DMS79 treated with DMSO at 0.1 percent for 48 hours (cell line): ENCODE results near the gene ITGA5.
A peak's percentile ranks its signal among the peaks of the same experiment; 100 is the strongest.

ENCODE experiments used
- DNase-seq: peaks from one replicate; lab custom pipeline; 2025; lab: John Stamatoyannopoulos, UW

The ITGA5 gene

DNA sequence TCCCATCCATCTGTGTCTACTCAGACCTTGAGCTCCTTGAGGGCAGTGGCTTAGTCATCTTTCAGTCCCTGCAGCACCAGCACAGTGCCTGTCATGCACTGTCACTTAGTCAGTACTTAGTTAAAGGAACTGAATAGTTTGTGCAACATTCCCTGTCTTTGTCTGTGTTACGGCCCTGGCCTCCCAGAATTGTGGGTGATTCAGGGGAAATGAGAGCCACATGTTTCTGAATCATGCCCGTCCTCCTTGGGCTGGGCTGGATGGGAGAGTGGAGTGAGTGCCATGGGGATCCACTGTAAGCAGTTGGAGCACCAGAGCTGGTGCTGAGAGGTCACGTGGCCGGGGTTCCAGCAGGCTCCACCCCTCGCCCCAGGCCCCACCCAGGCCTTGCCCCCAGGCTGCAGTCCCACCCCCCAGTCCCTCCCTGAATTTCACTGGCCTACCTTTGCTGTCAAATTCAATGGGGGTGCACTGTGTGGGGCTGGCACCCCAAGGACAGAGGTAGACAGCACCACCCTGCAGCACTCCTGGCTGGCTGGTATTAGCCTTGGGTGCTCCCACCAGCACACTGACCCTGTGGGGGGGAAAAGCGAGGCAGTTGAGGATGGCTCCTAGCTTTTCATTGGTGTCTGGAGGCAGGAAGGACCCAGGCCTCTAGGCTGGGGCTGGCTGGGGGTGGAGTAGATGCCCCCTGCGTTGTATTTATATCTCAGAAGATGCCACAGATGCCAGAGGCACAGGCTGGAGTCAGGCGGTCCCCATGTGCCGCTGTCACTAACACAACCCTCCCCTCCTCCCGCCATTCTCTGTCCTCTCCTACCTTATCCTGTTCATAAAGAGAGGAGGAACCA, 7.5 kb downstream of the ITGA5 start:
- DNase-seq, result no peak

DNA sequence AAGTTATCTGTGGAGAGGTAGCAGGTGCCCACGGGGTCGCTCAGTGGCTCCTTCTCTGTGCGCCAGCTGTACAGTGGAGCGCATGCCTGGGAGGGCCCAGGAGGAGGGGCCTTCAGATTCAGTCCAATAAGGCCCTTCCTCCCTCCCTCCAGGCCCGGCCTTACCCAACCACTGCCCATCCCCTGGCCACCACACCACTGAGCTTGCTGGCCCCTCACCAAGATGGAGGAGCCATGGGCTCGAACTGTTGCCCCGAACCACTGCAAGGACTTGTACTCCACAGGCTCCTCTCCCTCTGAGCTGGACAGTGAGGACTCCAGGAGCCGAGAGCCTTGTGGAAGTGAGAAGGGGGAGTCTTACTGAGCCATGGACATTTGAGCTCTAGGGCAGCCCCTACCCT, 9.8 kb downstream of the ITGA5 start:
- DNase-seq, result no peak

DNA sequence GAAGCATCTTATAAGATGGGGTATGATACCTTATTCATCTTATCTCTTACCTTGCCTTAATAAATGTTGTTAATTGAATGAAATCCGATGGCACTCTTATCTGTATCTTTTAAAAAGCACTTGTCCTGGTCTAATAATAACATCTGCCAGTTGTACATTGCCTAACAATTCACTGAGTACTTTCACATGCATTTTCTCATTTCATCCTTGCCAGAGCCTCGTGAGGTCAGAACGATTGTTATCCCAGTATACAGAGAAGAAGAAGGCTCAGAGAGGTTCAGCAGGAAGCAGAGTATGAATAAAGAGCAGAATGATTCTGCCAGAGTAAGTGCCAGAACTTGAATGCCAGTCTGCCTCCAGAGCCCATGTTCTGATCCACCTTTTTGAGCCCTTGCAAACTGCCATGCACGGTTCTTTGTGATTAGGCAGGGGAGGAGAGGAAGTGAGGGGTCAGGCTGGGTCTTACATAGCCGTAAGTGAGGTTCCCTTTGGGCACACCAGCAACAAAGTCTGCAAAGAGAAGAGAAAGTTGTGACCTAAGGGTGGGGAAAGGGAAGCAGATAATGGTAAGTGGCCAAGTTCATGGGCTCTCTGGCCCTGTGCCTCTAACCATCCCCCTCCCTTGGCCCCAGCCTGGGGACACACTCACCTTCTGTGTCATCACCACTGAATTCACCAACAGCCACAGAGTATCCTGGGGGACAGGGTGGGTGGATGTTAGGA, 11.7 kb downstream of the ITGA5 start:
- no peak for DNase-seq

DNA sequence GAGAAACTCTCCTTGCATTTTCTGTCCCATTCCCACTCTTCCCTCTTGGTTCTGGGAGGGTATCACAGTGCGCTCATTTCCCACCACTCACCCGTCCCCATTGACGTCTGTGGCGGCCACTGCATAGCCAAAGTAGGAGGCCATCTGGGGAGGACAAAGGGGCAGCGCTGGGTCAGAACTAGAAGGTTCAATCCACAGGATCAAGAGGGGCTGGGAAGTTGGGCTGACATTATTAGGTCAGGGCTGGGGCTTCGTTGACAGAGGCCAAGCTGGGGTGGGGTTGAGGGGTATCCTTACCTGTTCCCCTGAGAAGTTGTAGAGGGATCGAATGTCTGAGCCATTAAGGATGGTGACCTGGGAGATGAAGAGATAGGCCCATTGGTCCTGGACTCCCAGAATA, 13.5 kb downstream of the ITGA5 start:
- DNase-seq, result no peak

DNA sequence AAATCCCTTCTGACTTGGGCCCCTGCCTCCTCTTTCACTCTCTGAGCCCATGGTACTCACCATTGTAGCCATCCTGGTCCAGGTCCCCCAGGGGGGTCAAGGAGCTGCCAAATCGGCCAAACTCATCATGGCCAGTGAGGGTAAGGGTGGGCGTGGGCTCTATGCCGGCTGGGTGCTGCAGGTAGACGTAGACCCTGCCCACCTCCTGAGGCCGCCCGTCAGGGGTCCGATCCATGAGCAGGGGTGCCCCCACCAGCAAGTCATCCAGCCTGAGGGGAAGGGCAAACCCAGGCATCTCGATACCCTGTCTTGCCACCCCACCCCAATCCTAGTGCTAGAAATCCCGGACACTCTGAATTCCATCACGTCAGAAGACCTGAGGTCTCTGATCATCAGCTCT, 14.0 kb downstream of the ITGA5 start:
- DNase-seq, result no peak

DNA sequence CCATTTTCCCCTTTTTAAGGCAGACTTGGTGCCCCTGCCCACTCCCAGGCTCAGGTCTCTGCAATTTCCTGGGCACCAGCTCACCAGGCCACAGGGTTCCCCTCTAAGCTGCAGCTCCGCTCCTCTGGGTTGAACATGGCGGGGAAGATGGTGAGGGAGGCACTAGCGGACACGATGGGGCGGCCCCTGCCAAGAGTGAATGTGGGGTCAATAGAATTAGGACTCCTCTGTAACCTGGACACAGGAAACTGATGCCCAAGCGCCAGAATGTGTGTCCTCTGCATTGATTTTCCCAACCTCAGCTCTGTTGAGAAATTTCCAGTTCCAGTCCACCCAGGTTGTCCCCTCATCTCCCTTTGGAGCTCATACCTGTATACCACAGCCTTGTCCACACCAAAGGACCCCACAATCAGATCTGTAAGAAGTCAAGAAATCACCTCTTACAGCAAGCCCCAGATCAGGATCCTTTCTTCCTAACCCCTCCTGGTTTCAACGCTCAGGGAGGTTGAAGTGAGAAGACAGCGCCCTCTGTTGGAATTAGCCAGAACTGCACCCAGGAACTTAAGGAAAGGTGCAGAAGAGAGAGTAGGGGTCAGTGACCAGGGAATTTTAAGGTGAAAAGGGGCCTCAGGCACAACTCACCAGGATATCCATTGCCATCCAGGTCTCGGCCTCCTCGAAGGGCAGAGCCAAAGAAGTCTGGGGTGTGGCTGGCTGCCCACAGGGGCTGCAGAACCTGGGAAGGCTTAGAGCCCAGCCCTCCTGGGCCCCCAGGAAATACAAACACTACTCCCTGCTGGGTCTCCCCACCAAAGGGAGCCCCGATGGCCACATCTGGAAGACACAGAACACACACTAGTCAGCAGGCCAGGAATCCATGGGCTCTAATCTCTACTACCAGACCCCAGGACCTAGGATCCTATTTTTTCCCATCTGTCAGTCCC, 14.7 kb downstream of the ITGA5 start:
- no peak for DNase-seq

DNA sequence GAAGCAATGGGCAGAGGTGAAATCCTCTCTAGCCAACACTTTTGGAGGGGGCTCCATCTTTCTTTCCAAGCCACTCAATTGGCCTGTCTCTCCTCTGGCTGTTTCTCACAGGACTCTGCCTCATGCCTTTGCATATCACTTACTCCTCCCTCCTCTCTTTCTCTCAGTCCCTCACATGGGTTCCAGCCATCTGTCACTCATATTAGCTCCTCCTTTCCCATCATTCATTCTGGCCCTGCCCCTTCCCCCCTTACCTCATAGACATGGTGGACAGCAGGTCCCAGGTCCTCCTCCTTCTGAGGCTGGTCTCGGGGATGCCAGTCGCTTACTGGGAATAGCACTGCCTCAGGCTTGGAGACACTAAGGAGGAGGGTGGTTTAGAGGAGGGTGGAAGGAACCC, 17.9 kb downstream of the ITGA5 start:
- no peak for DNase-seq

DNA sequence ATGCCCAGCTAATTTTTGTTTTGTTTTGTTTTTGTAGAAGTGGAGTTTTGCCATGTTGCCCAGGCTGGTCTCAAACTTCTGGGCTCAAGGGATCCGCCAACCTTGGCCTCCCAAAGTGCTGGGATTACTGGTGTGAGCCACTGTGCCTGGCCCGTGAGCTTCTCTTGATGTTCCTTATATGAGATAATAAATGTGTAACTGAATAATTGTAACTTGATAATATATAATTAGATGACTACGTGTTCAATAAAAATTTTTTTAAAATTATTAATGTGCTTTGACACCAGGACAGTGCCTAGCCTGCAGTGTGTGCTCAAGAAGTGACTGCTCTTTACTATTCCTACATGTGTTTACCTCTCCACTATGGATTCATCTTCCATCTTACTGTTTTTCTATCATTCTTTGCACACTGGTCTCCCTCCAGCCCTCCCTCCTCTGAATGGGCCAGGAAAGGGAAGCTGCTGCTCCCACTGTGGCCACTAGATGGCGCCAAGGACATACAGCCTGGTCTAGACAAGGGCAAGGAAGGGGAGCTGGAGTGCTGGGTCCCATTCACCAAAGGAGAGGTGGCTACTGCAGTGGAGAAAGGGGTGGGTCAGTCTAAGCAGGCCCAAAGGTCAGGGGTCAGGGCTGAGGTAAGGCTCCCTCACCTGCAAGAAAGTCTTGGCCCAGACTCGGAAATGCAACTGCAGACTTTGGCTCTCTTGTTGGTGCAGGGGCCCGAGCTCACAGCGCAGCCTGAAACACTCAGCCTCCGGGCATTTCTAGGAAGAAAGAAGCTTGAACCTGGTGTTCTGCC, 19.9 kb downstream of the ITGA5 start:
- DNase-seq, result peak; percentile 3

DNA sequence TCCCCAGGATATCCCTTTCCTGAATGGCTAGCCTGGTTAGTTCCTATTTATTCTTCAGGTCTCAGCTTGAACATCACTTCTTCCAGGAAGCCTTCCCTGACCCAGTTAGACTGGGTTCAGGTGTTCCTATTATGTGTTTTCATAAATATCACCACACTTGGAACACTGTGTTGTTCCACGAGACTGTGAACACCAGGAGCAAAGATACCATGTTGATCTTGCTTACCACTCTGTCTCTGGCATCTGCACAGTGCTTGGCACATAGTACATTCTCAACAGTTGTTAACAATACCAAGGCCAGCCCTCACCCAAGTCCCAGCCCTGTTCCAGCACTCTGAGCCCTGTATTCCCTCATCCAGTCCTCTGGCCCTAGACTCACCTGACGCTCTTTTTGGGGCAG, 20.8 kb downstream of the ITGA5 start:
- DNase-seq, result no peak

DNA sequence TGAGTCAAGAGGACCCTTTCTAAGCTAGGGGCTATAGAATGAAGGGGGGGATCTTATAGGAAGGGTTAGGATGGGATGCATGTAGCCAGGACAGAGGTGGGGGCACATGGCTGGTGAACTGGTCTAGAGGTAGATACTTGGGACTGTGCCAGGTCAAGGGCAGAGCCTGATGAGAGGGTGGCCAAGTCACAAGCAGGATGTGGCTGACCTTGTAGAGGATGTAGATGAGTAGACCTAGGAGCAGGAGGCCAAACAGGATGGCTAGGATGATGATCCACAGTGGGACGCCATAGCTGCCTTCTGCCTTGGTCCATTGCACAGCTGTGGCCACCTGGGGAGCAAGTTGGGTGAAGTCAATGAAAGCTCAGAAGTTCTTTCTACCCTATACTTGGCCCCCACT, 21.9 kb downstream of the ITGA5 start:
- DNase-seq, result no peak

DNA sequence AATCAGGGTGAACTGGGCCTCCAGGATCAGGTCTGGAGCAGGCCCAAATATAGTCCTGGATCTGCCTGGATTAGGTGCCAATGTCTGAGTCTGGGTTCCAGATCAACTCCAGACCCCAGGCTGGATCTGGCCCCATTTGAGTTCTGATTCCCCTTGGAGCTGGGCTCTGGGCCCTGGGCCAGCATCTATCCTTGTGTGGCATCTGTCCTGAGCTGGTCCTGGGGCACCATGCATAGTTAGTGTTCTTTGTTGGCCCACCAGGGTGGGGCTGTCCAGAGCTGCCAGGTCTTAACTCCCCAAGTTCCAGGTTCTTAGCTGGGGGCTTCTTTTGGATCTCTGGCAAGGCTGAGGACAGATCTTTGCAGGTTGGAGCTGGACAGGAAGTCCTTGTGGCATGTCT, 23.5 kb downstream of the ITGA5 start:
- DNase-seq, result no peak

DNA sequence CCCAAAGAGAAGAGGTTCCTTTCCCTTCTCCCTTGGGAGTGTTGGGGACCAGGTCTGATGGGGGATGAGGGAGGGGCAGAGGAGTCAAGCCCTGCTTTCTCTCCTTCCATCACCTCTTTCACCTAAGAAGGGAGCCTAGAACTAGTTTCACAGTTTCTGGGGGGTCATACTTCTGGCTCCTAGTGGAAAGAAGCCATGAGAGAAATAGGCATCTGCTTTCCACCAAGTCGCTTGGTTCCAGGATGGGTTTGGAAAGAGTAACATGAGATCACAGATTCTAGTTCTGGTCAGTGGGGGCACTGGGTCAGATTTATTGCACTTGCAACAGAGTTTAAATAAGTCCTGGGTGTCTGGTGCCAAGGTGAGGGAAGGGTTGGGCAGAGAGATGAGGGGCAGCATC, 24.1 kb downstream of the ITGA5 start:
- DNase-seq, result no peak

DNA sequence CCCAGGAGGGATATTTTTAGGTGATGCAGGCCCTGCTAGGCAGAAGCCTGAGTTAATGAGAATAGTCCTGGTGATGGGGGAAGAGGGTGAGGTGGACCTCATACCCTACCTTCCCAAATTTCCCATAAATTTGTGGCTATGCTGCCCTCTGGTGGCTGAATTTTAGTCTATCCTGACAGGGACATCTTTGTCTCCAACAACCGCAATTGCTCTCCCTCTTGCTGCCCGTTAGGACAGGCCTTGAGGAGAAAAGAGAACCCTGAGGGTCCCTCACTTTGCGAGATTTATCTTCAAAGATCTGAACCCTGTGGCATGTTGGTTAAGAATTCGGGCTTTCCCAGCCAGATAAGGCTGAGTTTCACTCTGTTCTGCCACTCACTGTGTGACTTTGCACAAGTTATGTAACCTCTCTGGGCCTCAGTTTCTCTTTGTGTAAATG, 24.8 kb downstream of the ITGA5 start:
- DNase-seq, result peak; percentile 22

DNA sequence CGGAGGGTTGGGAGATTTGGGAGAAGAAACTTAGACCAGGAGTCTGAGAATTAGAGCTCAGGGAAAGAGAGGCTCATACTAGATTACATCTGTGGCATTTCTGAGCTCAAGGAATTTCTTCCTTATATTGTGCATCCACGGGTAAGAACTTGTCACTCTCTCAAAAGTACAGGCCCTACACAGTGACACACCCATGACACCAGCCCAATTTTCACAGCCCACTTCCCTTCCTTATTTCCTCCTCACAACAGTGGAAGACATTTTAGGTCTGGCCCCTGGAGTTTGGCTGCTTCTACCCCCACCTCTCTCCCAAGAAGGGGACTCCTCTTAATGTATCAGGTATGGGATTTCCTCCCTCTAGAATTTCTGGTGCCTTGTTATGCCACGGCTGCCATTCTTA, 25.3 kb downstream of the ITGA5 start:
- no peak for DNase-seq

DNA sequence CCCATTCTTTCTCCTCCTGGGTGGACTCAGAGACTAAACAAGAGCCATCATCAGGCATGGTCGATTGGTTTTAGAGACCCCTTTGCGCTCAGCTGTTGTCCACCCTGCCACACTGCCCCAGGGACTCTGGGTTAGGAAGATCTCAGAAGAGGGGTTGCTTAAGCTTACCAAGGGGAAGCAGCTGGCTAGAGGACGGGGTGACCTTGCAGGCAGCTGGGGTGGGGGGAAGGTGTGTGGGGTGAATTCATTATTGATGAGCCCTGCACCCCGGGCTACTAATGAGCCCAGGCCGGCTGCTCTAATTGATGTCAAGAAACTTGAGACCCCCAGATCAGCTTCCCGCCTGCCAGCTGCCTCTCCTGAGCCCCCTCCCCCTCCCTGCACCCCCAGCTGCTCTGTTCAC, 25.9 kb downstream of the ITGA5 start:
- no peak for DNase-seq

DNA sequence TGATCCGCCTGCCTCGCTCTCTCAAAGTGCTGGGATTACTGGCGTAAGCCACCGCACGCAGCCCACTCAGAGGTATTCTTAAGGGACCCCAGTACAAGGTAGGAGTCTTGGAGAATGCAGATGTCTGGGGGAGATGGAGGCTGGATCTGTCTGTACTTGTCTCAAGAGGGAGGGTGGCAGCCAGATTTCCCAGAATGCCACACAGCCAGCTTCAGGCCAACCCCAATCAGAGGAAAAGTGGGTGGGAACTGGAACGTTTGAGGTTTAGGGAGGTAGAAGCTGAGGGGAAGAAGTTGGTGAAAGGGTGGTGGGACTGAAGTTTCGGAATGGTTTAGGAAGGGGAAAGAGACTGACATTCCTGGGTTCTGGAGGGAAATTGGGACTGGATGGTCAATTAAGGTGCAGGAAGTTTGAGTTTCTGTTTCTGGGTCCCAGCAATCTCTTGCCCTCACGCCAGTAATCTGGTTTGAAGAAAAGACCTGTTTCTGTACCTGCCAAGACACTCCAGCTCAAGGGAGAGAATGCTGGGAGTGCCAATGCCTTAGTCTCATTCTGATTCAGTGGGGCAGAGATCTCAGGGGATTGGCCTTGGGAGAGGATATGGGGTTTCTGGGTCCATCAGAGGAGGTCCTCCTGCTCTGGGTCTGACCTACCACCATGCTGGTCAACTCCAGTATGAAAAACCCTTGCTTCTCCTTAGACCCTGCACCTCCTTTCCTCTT, 26.4 kb downstream of the ITGA5 start:
- no peak for DNase-seq

DNA sequence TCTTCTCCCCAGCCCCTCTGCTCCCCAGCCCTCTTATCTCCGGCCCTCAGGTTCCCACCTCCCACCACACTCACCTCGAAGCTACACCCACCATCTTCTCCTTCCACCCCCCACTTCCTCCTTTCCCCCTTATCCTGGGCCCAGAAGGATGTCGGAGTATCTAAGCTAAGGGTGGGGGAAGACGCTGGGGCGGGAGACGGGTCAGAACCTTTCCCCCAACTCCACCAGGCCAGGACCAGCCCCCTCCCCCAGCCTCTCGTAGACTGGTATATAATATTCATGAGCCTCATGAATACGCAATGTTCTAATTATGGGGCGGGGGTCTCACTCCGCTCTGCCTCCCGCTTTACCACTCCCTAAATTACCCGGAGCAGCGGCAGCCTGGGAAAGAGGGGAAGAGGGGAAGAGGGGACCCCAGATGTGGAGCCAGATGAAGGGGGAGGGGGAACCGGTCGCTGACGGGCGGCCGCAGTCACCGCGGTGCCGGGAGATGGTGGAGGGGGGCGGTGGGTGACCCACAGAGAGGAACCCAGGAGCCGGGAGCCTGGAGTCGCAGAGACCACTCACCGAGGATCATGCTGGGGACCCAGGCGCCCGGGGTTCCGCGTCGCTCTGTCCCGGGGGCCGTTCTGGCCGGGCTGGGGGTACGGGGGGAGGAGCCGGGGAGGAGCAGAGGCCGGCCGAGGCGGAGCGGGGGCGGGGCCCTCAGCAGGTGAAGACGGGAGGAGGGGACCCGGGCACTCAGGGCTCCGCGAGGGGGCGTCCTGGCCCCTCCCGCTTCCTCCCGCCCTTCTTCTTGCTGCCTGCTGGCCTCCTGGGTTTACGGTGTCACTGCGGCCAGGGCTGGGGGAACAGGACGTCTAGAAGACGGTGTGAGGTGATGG, 28.2 kb downstream of the ITGA5 start:
- DNase-seq, result peak; percentile 15

DNA sequence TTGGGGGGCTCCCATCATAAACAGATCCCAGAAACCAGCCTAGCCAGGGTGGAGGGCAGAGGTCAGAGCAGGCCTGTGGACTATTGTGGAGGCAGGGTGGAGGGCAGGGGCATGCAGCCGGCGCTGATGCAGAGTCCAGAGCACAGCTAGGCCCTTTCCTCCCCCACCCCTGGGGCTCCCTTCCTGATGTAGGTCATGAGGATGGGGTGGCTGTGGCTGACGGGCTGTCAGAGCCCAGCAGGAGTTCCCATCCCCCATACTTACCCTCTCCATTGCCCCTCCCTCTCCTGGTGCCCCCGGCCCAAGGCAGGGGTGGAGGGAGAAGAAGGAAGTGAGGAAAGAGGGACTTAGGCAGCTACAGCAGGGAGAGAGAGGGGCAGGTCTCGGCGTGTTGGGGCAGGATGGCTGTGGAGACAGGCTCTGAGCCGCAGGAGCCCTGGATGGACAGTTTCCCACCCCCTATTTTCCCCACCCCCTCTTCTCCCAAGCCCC, 28.8 kb downstream of the ITGA5 start:
- DNase-seq, result peak; percentile 13

DNA sequence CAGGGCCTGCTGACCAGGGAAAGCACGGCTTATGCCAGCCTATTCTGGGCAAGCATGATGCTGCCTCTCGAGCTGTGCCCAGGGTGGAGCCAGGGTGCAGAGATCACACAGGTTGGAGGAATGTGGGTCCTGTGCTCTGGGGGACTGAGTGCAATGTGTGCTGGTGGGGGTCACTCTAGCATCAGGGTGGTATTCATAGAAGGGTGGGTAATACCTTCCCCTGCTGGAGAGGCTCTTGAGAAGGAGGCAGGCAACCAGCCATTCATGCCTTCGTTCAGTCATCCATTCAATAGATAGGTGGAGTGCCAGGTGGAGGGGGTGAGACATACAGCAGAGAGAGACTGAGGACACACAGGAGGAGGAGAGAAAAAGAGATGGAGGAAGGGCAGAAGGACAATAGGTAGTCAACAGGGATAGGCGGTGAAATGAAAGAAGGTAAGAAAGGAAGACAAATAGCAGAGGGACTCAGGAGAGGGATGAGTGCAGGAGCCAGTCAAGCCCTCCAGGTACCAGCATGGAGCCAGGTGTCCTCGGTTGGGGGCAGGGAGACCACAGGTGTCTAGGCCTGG, 29.4 kb downstream of the ITGA5 start:
- DNase-seq, result peak; percentile 37
